GM12864 (cell line): ENCODE results near the gene IQGAP1.

Source experiments
- DNase-seq: peaks from one replicate; pipeline ENCODE4 v3.0.0-alpha.2; 2011; ENCODE audit warnings: low read depth
- H3K4me3 ChIP-seq: 2 replicates; pipeline ENCODE4 v1.5.1; 2011; ENCODE audit warnings: mild to moderate bottlenecking, low read depth, low read length, control low read depth
- CTCF ChIP-seq: IDR thresholded peaks from 2 replicates; pipeline ENCODE4 v1.5.1; 2011; ENCODE audit warnings: low read depth, mild to moderate bottlenecking, moderate library complexity, low read length, control low read depth, inconsistent platforms; ENCODE audit errors: missing control alignments

The IQGAP1 gene

GRCh38 chr15:90529011-90529370, 140.9 kb downstream of the IQGAP1 start:
- no peak for TF ChIP-seq CTCF
- DNase-seq: no peak
- H3K4me3 ChIP-seq: peak overlapping the region; percentile 96

- peak within 1 kb of the TSS; percentile 96 for H3K4me3 ChIP-seq
- DNase-seq: no peak
- TF ChIP-seq CTCF: peak; percentile 15
These were observed 141.6 kb downstream of the IQGAP1 start, which contains the start of gene CRTC3 for GRCh38 chr15:90529371-90530249. Gene CRTC3 (plus strand): TSS chr15:90529923. CDS start chr15:90530072, 149 bp downstream.

DNA sequence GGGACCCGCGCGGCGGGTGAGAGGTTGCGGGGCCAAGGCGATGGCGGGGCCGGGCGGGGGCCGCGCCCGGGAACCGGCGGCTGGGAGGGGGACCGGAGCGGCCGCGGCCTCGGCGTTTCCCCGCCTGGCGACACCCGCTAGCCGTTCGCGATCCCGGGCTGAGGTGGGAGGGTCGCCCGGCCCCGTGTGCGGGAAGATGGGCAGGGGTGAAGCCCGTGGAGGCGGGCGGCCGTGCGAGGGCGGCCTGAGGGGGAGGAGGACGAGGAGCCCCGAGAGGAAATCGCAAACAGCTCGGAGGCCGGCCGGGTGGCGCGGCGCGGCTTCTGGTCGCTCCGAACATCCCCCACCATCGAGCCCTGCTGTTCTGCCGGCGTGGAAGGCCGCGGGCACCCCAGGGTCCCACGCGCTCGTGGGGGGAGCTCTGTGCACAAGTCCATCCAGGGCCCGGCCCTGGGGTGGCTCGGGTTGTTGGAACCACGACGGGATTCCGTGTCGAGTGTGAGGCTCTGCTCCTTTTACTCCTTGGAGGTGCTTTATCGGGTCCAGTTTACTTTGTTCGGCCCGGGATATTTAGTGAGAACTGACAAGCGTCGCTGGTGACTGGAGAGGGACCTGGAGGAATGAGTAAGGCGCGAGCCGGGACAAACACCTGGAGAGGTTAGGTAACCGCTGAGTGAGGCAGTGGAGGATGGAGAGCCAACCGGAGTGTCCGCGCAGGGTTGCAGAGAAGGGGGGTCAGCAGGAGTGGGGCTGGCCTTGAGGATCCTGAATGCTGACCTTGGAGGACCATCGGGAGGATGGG, 142.4 kb downstream of the IQGAP1 start:
- no peak for TF ChIP-seq CTCF

DNA sequence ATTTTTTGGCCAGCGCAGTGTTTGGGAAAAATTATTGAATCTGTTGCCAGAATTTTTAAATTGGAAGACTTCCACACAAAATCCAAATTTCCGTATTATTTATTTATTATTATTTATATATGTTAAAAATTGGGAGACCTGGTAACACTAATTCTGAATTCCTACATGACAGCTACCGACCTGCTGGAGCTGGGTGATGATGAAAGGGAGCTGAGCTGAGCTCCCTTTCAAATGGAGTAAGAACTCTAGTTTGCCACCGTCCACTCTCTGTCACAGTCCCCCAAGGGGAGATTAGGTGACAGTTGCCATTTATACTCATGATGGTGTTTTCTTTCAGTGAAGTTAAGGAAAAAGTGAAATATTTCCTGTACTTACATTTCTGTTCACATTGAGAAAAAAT, 143.1 kb downstream of the IQGAP1 start:
- TF ChIP-seq CTCF: no peak
- DNase-seq: no peak
- peak overlapping the region; percentile 96 for H3K4me3 ChIP-seq

More for the DNA sequence above, 142.4 kb downstream of the IQGAP1 start:
- DNase-seq: no peak
- peak overlapping the region; percentile 96 for H3K4me3 ChIP-seq

DNA sequence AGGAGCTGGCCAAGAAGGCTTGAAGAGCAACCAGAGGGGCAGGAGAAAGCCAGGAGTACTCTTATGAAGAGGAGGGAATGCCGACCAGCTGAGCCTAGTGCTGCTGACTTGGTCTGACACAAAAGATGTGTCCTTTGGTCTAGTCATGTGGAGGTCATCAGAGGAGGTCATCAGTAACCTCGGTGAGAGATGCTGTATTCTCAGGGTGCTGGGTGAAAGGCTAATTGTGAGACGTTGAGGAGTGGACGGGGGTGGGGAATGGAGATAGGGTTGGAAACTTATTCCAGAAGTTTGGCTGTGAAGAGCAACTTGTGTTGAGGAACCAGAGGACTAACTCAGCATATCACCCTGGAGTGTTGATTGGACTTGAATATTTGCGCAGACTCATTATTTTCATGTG, 147.2 kb downstream of the IQGAP1 start:
- H3K4me3 ChIP-seq: no peak overlapping the region
- no peak for TF ChIP-seq CTCF
- no peak for DNase-seq

- no peak for DNase-seq
- no peak for TF ChIP-seq CTCF
- no peak overlapping the region for H3K4me3 ChIP-seq
These were observed 151.7 kb downstream of the IQGAP1 start for GRCh38 chr15:90539789-90540188.
